ENCODE measurements around the gene MRPS18A. TPM values are rescaled to one million over a fixed set of nuclear protein-coding genes. Genes with fewer than 3 reads are reported as not detected.

MRPS18A gene
- total RNA-seq, 2 donors from 2014 or later = 60.1 to 69.7 TPM

- H3K27ac Mint-ChIP-seq = peak overlapping the region; percentile 99
- H3K4me3 Mint-ChIP-seq = peak overlapping the region; percentile 99 to 100
- H3K9me3 Mint-ChIP-seq = no peaks in the 10 kb centered on the region
- H3K36me3 Mint-ChIP-seq (ENCODE audit: insufficient read depth in 2 of 2) = peaks cover 20 to 24% of the 10 kb centered on the region in 2 donors
- no peaks in the 10 kb centered on the region for H3K27me3 Mint-ChIP-seq (ENCODE audit: low read depth)
- peak; percentile 70 for DNase-seq
- H3K4me1 Mint-ChIP-seq (ENCODE audit: low read depth) = peaks cover 42% of the 10 kb centered on the region
- peak; percentile 22 to 30 for ATAC-seq (replicated peaks in 1 of 2)
Observed at GRCh38 chr6:43628393-43629103, 59.0 kb downstream of the MRPS18A start.

- Mint-ChIP-seq H3K4me3 (peak overlapping the region; percentile 99 to 100), H3K27me3 (ENCODE audit: low read depth) (no peaks in the 10 kb centered on the region), H3K9me3 (no peaks in the 10 kb centered on the region), H3K36me3 (ENCODE audit: insufficient read depth in 2 of 2) (peaks cover 24 to 31% of the 10 kb centered on the region in 2 donors), H3K4me1 (ENCODE audit: low read depth) (peaks cover 42% of the 10 kb centered on the region), H3K27ac (peak overlapping the region; percentile 92)
- peak; percentile 63 to 73 for DNase-seq
- ATAC-seq (replicated peaks in 1 of 2) = peak in 1 of 2 donors; percentile 19
Observed at GRCh38 chr6:43627008-43627825, 60.4 kb downstream of the MRPS18A start.

GRCh38 chr6:43625393-43625992 lies 62.1 kb downstream of the MRPS18A start:
- DNase-seq = no peak
- Mint-ChIP-seq H3K36me3 (ENCODE audit: insufficient read depth in 2 of 2) (peaks cover 27 to 36% of the 10 kb centered on the region in 2 donors), H3K27ac (peak overlapping the region; percentile 92), H3K4me3 (no peak overlapping the region), H3K9me3 (no peaks in the 10 kb centered on the region), H3K4me1 (ENCODE audit: low read depth) (peaks cover 36% of the 10 kb centered on the region), H3K27me3 (ENCODE audit: low read depth) (no peaks in the 10 kb centered on the region)
- no peak for ATAC-seq (replicated peaks in 1 of 2)

GRCh38 chr6:43624786-43625288 lies 62.8 kb downstream of the MRPS18A start:
- H3K27ac Mint-ChIP-seq = peak overlapping the region; percentile 65
- H3K27me3 Mint-ChIP-seq (ENCODE audit: low read depth) = no peaks in the 10 kb centered on the region
- peaks cover 29% of the 10 kb centered on the region for H3K4me1 Mint-ChIP-seq (ENCODE audit: low read depth)
- no peaks in the 10 kb centered on the region for H3K9me3 Mint-ChIP-seq
- H3K36me3 Mint-ChIP-seq (ENCODE audit: insufficient read depth in 2 of 2) = peaks cover 27 to 36% of the 10 kb centered on the region in 2 donors
- ATAC-seq (replicated peaks in 1 of 2) (no peak), DNase-seq (no peak)
- no peak overlapping the region for H3K4me3 Mint-ChIP-seq

- Mint-ChIP-seq H3K27ac (peak overlapping the region; percentile 25), H3K9me3 (no peaks in the 10 kb centered on the region), H3K27me3 (ENCODE audit: low read depth) (no peaks in the 10 kb centered on the region), H3K36me3 (ENCODE audit: insufficient read depth in 2 of 2) (peaks cover 27 to 38% of the 10 kb centered on the region in 2 donors), H3K4me1 (ENCODE audit: low read depth) (peaks cover 28% of the 10 kb centered on the region), H3K4me3 (no peak overlapping the region)
- no peak for ATAC-seq (replicated peaks in 1 of 2)
- DNase-seq = no peak
Observed at GRCh38 chr6:43623880-43624785, 63.5 kb downstream of the MRPS18A start.

- Mint-ChIP-seq H3K4me1 (ENCODE audit: low read depth) (peaks cover 18% of the 10 kb centered on the region), H3K27me3 (ENCODE audit: low read depth) (no peaks in the 10 kb centered on the region), H3K4me3 (no peak overlapping the region), H3K36me3 (ENCODE audit: insufficient read depth in 2 of 2) (peaks cover 23 to 34% of the 10 kb centered on the region in 2 donors), H3K9me3 (no peaks in the 10 kb centered on the region), H3K27ac (peak overlapping the region; percentile 52)
- ATAC-seq (replicated peaks in 1 of 2) (no peak), DNase-seq (no peak)
Observed at GRCh38 chr6:43622541-43622940, 65.0 kb downstream of the MRPS18A start.

- H3K27me3 Mint-ChIP-seq (ENCODE audit: low read depth) = no peaks in the 10 kb centered on the region
- ATAC-seq (replicated peaks in 1 of 2) (peak in 1 of 2 donors; percentile 1), DNase-seq (no peak)
- H3K9me3 Mint-ChIP-seq = no peaks in the 10 kb centered on the region
- H3K4me3 Mint-ChIP-seq = no peak overlapping the region
- H3K4me1 Mint-ChIP-seq (ENCODE audit: low read depth) = peaks cover 10% of the 10 kb centered on the region
- H3K27ac Mint-ChIP-seq = peak overlapping the region; percentile 52
- H3K36me3 Mint-ChIP-seq (ENCODE audit: insufficient read depth in 2 of 2) = peaks cover 19 to 33% of the 10 kb centered on the region in 2 donors
Observed at GRCh38 chr6:43621836-43622180, 65.8 kb downstream of the MRPS18A start.

Other genes starting within 250 kb of the MRPS18A start
- 1 to 10 TPM; 1.6 to 2.6 TPM for gene DLK2, start 232.2 kb downstream of the MRPS18A start, total RNA-seq
- 10 to 100 TPM; 68.6 to 77.2 TPM for gene TJAP1, start 210.2 kb downstream of the MRPS18A start, total RNA-seq
- under 1 TPM; 0.32 to 0.43 TPM for gene LRRC73, start 177.4 kb downstream of the MRPS18A start, total RNA-seq
- 10 to 100 TPM; 63.9 to 64.4 TPM for gene YIPF3, start 170.9 kb downstream of the MRPS18A start, total RNA-seq
- 10 to 100 TPM; 39.1 to 42.4 TPM for gene POLR1C, start 170.7 kb downstream of the MRPS18A start, total RNA-seq
- 100 to 1,000 TPM; 104 to 150 TPM for gene XPO5, start 111.8 kb downstream of the MRPS18A start, total RNA-seq
- gene POLH, start 111.6 kb downstream of the MRPS18A start, total RNA-seq = 10 to 100 TPM; 34.8 to 37.3 TPM
- 100 to 1,000 TPM in 1 of 2 donors, 10 to 100 TPM in 1; 99.0 to 137 TPM for gene GTPBP2, start 58.5 kb downstream of the MRPS18A start, total RNA-seq
- gene MAD2L1BP, start 52.0 kb downstream of the MRPS18A start, total RNA-seq = 10 to 100 TPM; 40.4 to 41.3 TPM
- under 1 TPM in 1 of 2 donors, not detected in 1; 0.12 TPM for gene RSPH9, start 42.8 kb downstream of the MRPS18A start, total RNA-seq
- 10 to 100 TPM; 65.2 to 67.1 TPM for gene VEGFA, start 82.4 kb upstream of the MRPS18A start, total RNA-seq

All from activated T-cell treated with anti-CD3 and anti-CD28 coated beads, Interleukin-2, amount 50 U/mL, for 72 hours (primary cell).